Measurements from ENCODE around the gene TP53TG5. TPM values are rescaled to one million over a fixed set of nuclear protein-coding genes. Genes with fewer than 3 reads are reported as not detected.

The TP53TG5 gene
- 0.81 TPM for polyA plus RNA-seq (2013, experiment 1 of 2; ENCODE audit: insufficient read length)
- polyA plus RNA-seq (2013, experiment 2 of 2; ENCODE audit: insufficient read length): 0.71 TPM

GRCh38 chr20:45378191-45378590 lies at the start of gene TP53TG5:
TP53TG5 (minus strand) TSS chr20:45378325; CDS start chr20:45378236, 89 bp downstream.
- DNase-seq: no peak

GRCh38 chr20:45427236-45428149 lies 49.4 kb upstream of the TP53TG5 start:
- DNase-seq: no peak

- no peak for DNase-seq
Measured at GRCh38 chr20:45426320-45427016, 48.3 kb upstream of the TP53TG5 start.

DNA sequence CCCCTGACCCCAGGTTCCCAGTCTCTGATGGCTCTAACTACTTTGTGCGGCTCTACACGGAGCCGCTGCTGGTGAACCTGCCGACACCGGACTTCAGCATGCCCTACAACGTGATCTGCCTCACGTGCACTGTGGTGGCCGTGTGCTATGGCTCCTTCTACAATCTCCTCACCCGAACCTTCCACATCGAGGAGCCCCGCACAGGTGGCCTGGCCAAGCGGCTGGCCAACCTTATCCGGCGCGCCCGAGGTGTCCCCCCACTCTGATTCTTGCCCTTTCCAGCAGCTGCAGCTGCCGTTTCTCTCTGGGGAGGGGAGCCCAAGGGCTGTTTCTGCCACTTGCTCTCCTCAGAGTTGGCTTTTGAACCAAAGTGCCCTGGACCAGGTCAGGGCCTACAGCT lies 47.4 kb upstream of the TP53TG5 start:
- DNase-seq: no peak

DNA sequence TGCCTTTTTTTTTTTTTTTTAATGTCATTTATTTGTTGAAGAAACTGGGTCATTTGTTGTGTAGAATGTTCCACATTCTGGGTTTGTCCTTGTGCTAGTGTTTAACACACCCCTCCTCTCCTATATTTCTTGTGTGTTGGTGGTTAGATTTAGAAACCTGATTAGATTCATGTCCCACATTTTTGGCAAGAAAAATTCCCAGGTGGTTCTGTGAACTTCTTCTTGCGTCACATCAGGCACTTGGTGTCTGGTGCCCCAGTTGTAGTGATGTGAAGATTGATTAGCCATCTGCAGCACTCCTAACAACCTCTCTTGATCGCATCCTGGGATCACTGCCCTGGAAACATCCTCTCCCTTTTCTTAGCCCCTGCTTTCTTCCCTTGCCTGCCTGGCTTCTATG lies 45.6 kb upstream of the TP53TG5 start:
- no peak for DNase-seq

DNA sequence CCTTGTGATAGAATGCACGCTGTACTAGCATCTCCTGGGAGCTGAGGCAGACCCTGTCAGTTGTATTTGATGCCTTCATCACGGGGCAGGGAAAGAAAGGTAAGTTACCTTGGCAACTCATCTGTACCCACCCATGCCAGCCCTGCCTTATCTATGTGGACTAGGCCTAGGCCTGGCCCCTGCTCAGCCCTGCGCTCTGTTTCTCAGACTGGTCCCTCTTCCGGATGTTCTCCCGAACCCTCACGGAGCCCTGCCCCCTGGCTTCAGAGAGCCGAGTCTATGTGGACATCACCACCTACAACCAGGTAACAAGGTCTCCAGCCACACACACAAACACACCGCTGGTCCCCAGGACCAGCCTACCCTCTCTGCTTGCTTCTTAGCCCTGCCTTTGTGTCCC lies 42.0 kb upstream of the TP53TG5 start:
- DNase-seq: no peak

GRCh38 chr20:45419188-45420091 lies 41.3 kb upstream of the TP53TG5 start:
- peak; percentile 73 for DNase-seq

GRCh38 chr20:45416917-45417316 lies 38.8 kb upstream of the TP53TG5 start:
- DNase-seq: no peak

DNA sequence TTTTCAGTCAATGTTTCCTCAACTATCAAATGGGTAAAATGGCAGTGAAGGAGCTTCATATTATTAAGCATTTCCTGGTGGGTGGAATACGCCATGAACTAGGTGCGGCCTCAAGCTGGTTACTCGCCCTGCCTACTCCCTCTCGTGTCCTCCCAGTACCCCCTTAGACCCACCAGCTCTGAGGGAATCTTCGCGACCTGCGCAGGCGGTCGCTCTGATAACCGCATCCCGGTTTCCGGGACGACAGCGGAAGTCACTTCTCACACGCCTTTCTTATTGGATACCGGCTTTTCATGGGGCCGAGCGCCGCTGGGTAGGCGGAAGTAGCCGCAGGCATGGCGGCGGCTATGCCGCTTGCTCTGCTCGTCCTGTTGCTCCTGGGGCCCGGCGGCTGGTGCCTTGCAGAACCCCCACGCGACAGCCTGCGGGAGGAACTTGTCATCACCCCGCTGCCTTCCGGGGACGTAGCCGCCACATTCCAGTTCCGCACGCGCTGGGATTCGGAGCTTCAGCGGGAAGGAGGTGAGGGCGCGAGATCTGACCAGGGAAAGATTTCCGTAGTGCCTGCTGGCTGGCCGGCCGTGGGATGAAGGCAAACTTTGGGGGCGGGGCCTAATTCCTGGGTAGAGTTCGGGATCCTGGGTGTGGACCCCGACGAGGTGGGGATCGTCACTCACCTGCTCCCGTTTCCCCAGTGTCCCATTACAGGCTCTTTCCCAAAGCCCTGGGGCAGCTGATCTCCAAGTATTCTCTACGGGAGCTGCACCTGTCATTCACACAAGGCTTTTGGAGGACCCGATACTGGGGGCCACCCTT lies 37.9 kb upstream of the TP53TG5 start, which contains the start of gene PIGT:
Gene PIGT (plus strand): TSS at position 320 of the 816 bp plus-strand sequence. CDS start 16 bp downstream, at position 336.
- peak; percentile 84 for DNase-seq

- DNase-seq: no peak
Measured at GRCh38 chr20:45413479-45413878, 35.4 kb upstream of the TP53TG5 start.

DNA sequence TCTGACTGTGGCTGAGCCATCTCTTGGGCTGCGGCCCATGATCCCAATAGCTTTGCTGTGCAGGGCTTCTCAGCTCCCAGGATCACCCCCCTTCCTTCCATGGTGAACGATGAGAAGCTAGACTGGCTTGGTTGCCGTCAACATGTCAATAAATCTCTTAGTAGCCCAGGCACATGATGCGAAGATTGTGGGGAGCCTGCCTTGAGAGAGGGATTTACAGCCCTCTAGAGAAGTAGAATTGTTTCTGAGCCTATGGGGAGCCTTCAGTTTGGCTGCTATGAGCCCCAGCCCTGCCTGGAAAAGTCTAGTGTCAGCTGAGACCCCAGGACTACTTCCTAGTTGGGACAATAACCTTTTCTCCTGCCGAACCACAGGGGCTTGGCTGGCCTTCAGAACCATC lies 34.5 kb upstream of the TP53TG5 start:
- DNase-seq: no peak

DNA sequence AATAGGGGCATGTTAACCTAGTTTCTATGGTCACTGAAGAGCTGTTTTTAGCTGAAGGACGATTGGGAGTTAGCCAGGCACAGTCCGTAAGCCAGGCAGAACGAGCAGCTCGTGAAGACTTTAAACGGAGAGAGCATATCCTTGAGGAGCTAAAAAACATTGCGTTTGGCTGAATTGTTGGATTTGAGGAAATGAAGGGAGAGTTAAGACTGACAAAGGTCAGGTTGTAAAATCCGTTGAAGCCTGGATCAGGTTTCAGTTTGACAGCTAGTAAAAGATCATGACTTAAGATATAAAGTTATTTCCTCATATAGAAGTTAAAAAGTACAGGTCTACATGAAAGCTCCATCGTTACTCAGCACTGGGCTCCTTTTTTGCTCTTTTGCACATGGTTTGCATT lies 32.8 kb upstream of the TP53TG5 start:
- DNase-seq: no peak

DNA sequence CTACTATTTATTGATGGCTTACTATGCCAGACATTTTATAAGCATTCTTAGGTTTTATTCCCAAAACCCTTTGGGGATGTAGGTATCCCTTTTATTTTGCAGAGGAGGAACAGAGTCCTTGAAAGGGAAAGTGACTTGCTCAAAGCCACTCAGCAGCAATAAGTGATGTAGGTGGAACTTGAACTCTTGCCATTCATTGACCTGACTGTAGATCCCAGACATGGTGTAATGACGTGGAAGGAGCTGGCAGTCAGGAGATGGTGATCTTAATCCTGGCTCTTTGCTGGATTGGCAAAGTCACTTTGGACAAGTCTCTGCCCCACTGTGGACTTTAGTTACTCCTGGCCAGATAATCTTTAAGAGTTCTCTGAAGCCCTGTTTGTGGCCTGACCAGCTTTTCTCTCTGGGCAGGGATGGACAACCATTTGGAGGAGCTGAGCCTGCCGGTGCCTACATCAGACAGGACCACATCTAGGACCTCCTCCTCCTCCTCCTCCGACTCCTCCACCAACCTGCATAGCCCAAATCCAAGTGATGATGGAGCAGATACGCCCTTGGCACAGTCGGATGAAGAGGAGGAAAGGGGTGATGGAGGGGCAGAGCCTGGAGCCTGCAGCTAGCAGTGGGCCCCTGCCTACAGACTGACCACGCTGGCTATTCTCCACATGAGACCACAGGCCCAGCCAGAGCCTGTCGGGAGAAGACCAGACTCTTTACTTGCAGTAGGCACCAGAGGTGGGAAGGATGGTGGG lies 31.6 kb upstream of the TP53TG5 start:
- DNase-seq: no peak

- DNase-seq: no peak
Measured at GRCh38 chr20:45408646-45409213, 30.6 kb upstream of the TP53TG5 start.

DNA sequence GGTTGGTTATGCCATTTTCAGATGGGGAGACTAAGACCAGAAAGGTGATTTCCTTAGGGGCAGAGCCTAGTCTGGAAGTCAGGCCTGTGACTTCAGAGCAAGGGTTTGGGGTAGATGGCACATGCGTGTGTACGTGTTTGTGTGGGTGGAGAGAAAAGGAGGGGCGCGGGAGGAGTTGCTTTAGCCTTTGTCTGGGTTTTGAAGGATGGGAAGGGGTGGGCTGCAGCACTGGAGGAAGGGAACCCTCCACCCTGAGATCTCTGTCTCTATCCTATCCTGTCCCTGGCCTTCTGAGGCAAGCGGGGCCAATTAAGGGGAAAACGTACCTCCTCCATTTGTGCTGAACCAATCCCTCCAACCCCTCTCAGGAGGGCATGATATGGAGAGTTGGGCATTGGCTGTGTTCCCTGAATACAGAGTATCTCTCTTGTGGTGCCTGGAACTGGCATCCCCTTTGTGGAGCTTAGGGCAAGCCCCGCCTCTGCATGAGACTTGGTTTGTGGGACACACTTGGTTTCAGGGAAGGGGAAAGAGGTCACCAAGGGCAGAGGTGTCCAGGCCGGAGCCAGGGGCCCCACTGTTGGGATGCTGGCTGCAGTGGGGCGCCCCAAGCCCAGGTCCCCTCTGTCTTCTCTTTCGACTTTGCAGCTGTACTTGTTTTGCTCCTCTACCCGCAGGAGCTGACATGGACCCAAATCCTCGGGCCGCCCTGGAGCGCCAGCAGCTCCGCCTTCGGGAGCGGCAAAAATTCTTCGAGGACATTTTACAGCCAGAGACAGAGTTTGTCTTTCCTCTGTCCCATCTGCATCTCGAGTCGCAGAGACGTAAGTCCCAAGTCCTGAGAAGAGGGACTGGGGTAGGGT lies 29.9 kb upstream of the TP53TG5 start, which contains the start of gene DBNDD2:
Gene DBNDD2 (plus strand): TSS at position 507 of the 863 bp plus-strand sequence. CDS start 179 bp downstream, at position 686.
- no peak for DNase-seq

DNA sequence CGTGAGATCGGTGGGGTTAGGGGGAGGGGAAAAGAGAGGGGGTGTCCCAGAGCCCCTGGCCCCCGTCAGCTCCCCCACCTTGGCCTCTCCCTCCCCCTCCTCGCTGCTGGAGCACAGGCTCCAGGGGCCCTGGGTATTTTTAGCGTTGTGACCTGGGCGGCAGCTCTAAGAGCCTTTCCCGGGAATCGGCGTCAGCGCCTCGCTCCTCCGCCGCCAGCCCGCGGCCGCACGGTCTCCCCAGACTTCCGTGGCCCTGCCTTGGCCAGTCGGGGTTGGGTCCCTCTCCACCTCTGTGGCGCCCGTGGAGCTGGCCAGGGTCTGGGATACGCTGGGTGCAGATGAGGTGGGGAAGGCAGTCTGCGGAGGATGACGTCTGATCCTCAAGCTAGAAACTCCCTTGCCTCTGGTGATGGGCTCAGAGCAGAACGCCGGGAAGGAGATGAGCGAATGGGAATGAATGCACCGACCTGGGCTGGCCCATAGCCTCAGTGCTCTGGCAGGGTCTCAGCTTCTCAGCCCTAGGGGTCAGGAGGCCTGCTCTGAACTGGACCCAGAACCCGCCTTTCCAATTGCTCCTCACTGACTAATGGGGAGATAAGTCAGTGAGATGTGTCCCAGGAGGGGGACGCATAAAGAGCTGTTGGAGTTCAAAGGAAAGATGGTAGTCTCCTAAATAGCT lies 29.1 kb upstream of the TP53TG5 start:
- DNase-seq: peak; percentile 51

DNA sequence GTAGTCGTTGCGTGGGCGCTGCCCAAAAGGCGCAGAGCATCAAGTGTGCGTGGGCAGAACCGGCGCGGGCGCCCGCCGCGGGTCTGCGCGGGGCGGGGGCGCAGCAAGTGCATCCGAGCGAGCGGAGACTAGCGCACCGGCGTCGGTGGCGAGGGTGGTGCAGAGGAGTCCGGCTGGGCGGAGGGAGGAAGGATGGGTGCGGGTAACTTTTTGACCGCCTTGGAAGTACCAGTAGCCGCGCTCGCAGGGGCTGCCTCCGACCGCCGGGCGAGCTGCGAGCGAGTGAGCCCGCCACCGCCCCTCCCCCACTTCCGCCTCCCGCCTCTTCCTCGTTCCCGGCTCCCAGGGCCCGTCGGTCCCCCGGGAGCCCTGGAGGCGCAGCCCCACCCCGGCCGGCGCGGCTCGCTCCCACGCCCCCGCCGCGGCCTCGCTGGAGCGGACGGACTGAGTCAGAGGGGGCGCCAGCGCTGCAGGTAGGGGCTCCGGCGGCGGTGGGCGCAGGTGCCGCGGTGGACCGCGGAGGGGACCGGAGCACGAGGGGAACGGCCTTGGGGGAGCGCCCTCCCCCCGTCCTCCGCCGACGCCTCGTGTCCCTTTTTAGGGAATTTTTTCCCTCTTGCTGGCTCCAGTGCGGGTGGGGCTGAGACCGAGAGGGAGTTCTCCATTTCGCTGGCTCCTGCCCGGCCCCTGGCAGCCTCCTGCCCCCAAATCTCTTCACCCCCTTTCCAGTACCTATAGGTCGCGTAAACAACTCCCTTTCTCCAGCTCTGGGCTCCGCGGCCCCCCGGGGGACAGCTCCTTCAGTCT lies 28.3 kb upstream of the TP53TG5 start:
- peak; percentile 70 for DNase-seq
